Choroid plexus epithelial cell (primary cell): ENCODE data around the gene SOX12.
A peak's percentile ranks its signal among the peaks of the same experiment; 100 is the strongest.

Experiments used
- DNase-seq: peaks from one replicate; pipeline ENCODE4 v3.0.0-alpha.2; 2010; ENCODE audit warnings: low read depth
- H3K4me3 ChIP-seq: 2 replicates; pipeline ENCODE4 v1.5.1; 2011; ENCODE audit warnings: low read depth, mild to moderate bottlenecking, control low read depth, low read length, moderate library complexity
- CTCF ChIP-seq: conservative IDR thresholded peaks from 2 replicates; pipeline ENCODE4 v1.5.1; 2011; ENCODE audit warnings: low read depth, mild to moderate bottlenecking, control low read depth, inconsistent platforms, low read length, moderate library complexity

Gene SOX12

GRCh38 chr20:295804-296203 is 29.5 kb upstream of the SOX12 start:
- DNase-seq: no peak
- no peak overlapping the region for H3K4me3 ChIP-seq
- TF ChIP-seq CTCF: no peak

- DNase-seq: peak; percentile 98
- H3K4me3 ChIP-seq: peak within 1 kb of the TSS; percentile 92
- TF ChIP-seq CTCF: peak; percentile 24
These were observed 28.0 kb upstream of the SOX12 start, which contains the start of gene ZCCHC3 for GRCh38 chr20:297098-297924. ZCCHC3 (plus strand) TSS chr20:297570; CDS start chr20:297587, 17 bp downstream.

GRCh38 chr20:297925-298775 is 27.2 kb upstream of the SOX12 start:
- H3K4me3 ChIP-seq: peak overlapping the region; percentile 92
- peak; percentile 78 for DNase-seq
- no peak for TF ChIP-seq CTCF

- peak overlapping the region; percentile 92 for H3K4me3 ChIP-seq
- DNase-seq: no peak
- TF ChIP-seq CTCF: no peak
These were observed 26.5 kb upstream of the SOX12 start for GRCh38 chr20:298776-299391.

GRCh38 chr20:300345-300990 is 24.9 kb upstream of the SOX12 start:
- peak overlapping the region; percentile 92 for H3K4me3 ChIP-seq
- TF ChIP-seq CTCF: no peak
- no peak for DNase-seq

- no peak overlapping the region for H3K4me3 ChIP-seq
- DNase-seq: no peak
- no peak for TF ChIP-seq CTCF
These were observed 23.2 kb upstream of the SOX12 start for GRCh38 chr20:301886-302848.
